H9 (cell line): ENCODE results near the gene SOCS3. TPM values are rescaled to one million over a fixed set of nuclear protein-coding genes. Genes with fewer than 3 reads are reported as not detected.

Experiments
- DNase-seq: peaks from one replicate; pipeline ENCODE4 v3.0.0-alpha.2; 2017
- H2AFZ ChIP-seq: one replicate; pipeline ENCODE4 v1.6.1; 2013; ENCODE audit warnings: mild to moderate bottlenecking, low read length, control low read depth, moderate library complexity
- H2AK5ac ChIP-seq: 2 replicates; pipeline ENCODE4 v1.6.1; 2013; ENCODE audit warnings: low read length, control low read depth, mixed read lengths; ENCODE audit not compliant: insufficient read length
- H2BK120ac ChIP-seq: one replicate; pipeline ENCODE4 v1.6.1; 2013; ENCODE audit warnings: low read depth, mild to moderate bottlenecking, low read length, control low read depth, inconsistent platforms; ENCODE audit not compliant: poor library complexity, severe bottlenecking
- H2BK12ac ChIP-seq: 2 replicates; pipeline ENCODE4 v1.6.1; 2013; ENCODE audit warnings: low read length, control low read depth, mixed read lengths, low read depth; ENCODE audit not compliant: insufficient read length
- H2BK15ac ChIP-seq: 2 replicates; pipeline ENCODE4 v1.6.1; 2013; ENCODE audit warnings: low read depth, low read length, control low read depth
- H2BK20ac ChIP-seq: one replicate; pipeline ENCODE4 v1.6.1; 2013; ENCODE audit warnings: low read depth, mild to moderate bottlenecking, low read length, control low read depth, inconsistent platforms; ENCODE audit not compliant: poor library complexity, severe bottlenecking
- H2BK5ac ChIP-seq: 2 replicates; pipeline ENCODE4 v1.6.1; 2013; ENCODE audit warnings: low read length, control low read depth, mixed read lengths; ENCODE audit not compliant: insufficient read length
- H3K14ac ChIP-seq: 2 replicates; pipeline ENCODE4 v1.6.1; 2013; ENCODE audit warnings: low read length, control low read depth; ENCODE audit not compliant: insufficient read depth
- H3K18ac ChIP-seq: 2 replicates; pipeline ENCODE4 v1.6.1; 2013; ENCODE audit warnings: low read depth, mild to moderate bottlenecking, mixed read lengths, low read length, control low read depth; ENCODE audit not compliant: insufficient read length
- H3K23ac ChIP-seq: 2 replicates; pipeline ENCODE4 v1.6.1; 2013; ENCODE audit warnings: low read length, control low read depth, mixed read lengths, low read depth; ENCODE audit not compliant: insufficient read length
- H3K23me2 ChIP-seq: 2 replicates; pipeline ENCODE4 v1.6.1; 2013; ENCODE audit warnings: low read depth, mild to moderate bottlenecking, mixed read lengths, low read length, control low read depth; ENCODE audit not compliant: insufficient read length, poor library complexity, severe bottlenecking
- H3K27ac ChIP-seq: 2 replicates; pipeline ENCODE4 v1.5.1; 2013; ENCODE audit warnings: low read length, control low read depth, mixed read lengths, low read depth; ENCODE audit not compliant: insufficient read length
- H3K27me3 ChIP-seq: 2 replicates; pipeline ENCODE4 v1.6.1; 2013; ENCODE audit warnings: low read length, control low read depth, inconsistent platforms; ENCODE audit not compliant: insufficient read depth
- H3K4ac ChIP-seq: 2 replicates; pipeline ENCODE4 v1.6.1; 2013; ENCODE audit warnings: low read depth, mild to moderate bottlenecking, control low read depth, inconsistent platforms, low read length, moderate library complexity
- H3K4me1 ChIP-seq: 2 replicates; pipeline ENCODE4 v1.6.1; 2013; ENCODE audit warnings: low read length, control low read depth, inconsistent platforms; ENCODE audit not compliant: insufficient read depth
- H3K4me2 ChIP-seq: 2 replicates; pipeline ENCODE4 v1.6.1; 2013; ENCODE audit warnings: low read length, control low read depth, mixed read lengths; ENCODE audit not compliant: insufficient read length, insufficient read depth
- H3K56ac ChIP-seq: 2 replicates; pipeline ENCODE4 v1.6.1; 2013; ENCODE audit warnings: low read depth, mild to moderate bottlenecking, mixed read lengths, low read length, control low read depth; ENCODE audit not compliant: insufficient read length
- H3K79me1 ChIP-seq: 2 replicates; pipeline ENCODE4 v1.6.1; 2013; ENCODE audit warnings: low read depth, mild to moderate bottlenecking, moderate library complexity, low read length, control low read depth, inconsistent platforms; ENCODE audit not compliant: insufficient read depth, poor library complexity, severe bottlenecking
- H3K79me2 ChIP-seq: 2 replicates; pipeline ENCODE4 v1.6.1; 2013; ENCODE audit warnings: low read length, control low read depth, inconsistent platforms; ENCODE audit not compliant: insufficient read depth
- H3K9ac ChIP-seq: 2 replicates; pipeline ENCODE4 v1.6.1; 2013; ENCODE audit warnings: low read length, control low read depth, mixed read lengths; ENCODE audit not compliant: insufficient read length; ENCODE audit errors: extremely low read depth
- H3K9me3 ChIP-seq: one replicate; pipeline ENCODE4 v1.6.1; 2013; ENCODE audit warnings: low read depth, low read length, inconsistent platforms; ENCODE audit not compliant: control insufficient read depth
- H3T11ph ChIP-seq: one replicate; pipeline ENCODE4 v1.6.1; 2013; ENCODE audit warnings: mild to moderate bottlenecking, low read length, control low read depth, inconsistent platforms
- H4K20me1 ChIP-seq: one replicate; pipeline ENCODE4 v1.6.1; 2013; ENCODE audit not compliant: control insufficient read depth, insufficient read length, insufficient read depth
- H4K5ac ChIP-seq: 2 replicates; pipeline ENCODE4 v1.6.1; 2013; ENCODE audit warnings: low read depth, mild to moderate bottlenecking, mixed read lengths, low read length, control low read depth; ENCODE audit not compliant: insufficient read length
- H4K8ac ChIP-seq: replicated peaks from 2 replicates; pipeline ENCODE4 v1.6.1; 2013; ENCODE audit warnings: low read length, control low read depth, mixed read lengths, low read depth; ENCODE audit not compliant: insufficient read length
- H4K91ac ChIP-seq: 2 replicates; pipeline ENCODE4 v1.6.1; 2013; ENCODE audit warnings: low read depth, mild to moderate bottlenecking, moderate library complexity, mixed read lengths, low read length, control low read depth; ENCODE audit not compliant: insufficient read length
- H3K27ac Mint-ChIP-seq, 3 experiments: 2 replicates in 2 of 3; 3 replicates in 1 of 3; pipeline ENCODE4 v1.8.0; 2020 to 2021; ENCODE audit warnings: mixed read lengths in 3 of 3, mild to moderate bottlenecking in 1 of 3, moderate library complexity in 1 of 3
- H3K27me3 Mint-ChIP-seq: 2 replicates; pipeline ENCODE4 v1.8.0; 2021; ENCODE audit warnings: low read depth, mild to moderate bottlenecking, moderate library complexity, mixed read lengths
- H3K36me3 Mint-ChIP-seq, 3 experiments: 2 replicates in 2 of 3; 3 replicates in 1 of 3; pipeline ENCODE4 v1.8.0; 2020 to 2021; ENCODE audit warnings: low read depth in 3 of 3, mixed read lengths in 3 of 3; ENCODE audit not compliant: insufficient read depth in 1 of 3
- H3K4me1 Mint-ChIP-seq, 2 experiments: 2 replicates each; pipeline ENCODE4 v1.8.0; 2020; ENCODE audit warnings: mixed read lengths in 2 of 2
- H3K4me3 Mint-ChIP-seq, 2 experiments: 2 replicates in 1 of 2; 3 replicates in 1 of 2; pipeline ENCODE4 v1.8.0; 2020 to 2021; ENCODE audit warnings: mild to moderate bottlenecking in 2 of 2, mixed read lengths in 2 of 2, moderate library complexity in 1 of 2
- H3K9me3 Mint-ChIP-seq, 2 experiments: 2 replicates in 1 of 2; 3 replicates in 1 of 2; pipeline ENCODE4 v1.8.0; 2020; ENCODE audit warnings: mild to moderate bottlenecking in 2 of 2, mixed read lengths in 2 of 2, moderate library complexity in 1 of 2
- CTCF ChIP-seq: fragments of 200-600 bp; sonication (generic); conservative IDR thresholded peaks from 3 replicates; pipeline ENCODE4 v1.8.0; 2021; ENCODE audit warnings: antibody characterized with exemption, mild to moderate bottlenecking
- WGBS: extraction: QIAGEN DNeasy Blood & Tissue Kit; methylation state at CpG from one replicate; pipeline ENCODE4 v1.1.7; 2013; ENCODE audit warnings: missing lambda C conversion rate, low lambda C conversion rate, mixed read lengths; ENCODE audit not compliant: insufficient read length; ENCODE audit errors: extremely low coverage; 5-methylcytosine and 5-hydroxymethylcytosine counted together
- total RNA-seq: library from RNA; stranded (reverse); gene quantifications from 2 replicates; pipeline ENCODE4 v1.2.1, GENCODE V29; 2021

SOCS3 gene
- total RNA-seq, 1 experiment from 2014 or later, result 9.5 TPM

- Histone ChIP-seq H2BK120ac (no peak overlapping the region), H3K56ac (no peak overlapping the region), H3K4me2 (no peak overlapping the region), H3K9me3 (no peaks in the 10 kb centered on the region), H2BK12ac (no peak overlapping the region), H3K27ac (no peak overlapping the region), H2AFZ (no peak overlapping the region), H2BK20ac (no peak overlapping the region), H4K91ac (no peak overlapping the region), H4K20me1 (peaks cover 3% of the 10 kb centered on the region), H3K14ac (no peak overlapping the region), H3K27me3 (no peaks in the 10 kb centered on the region), H3K18ac (no peak overlapping the region), H4K5ac (no peak overlapping the region), H3K79me2 (peaks cover 8% of the 10 kb centered on the region; the same call in 1 of the 2 replicates), H3K79me1 (no peaks in the 10 kb centered on the region), H3K4ac (no peak overlapping the region), H3K4me1 (no peaks in the 10 kb centered on the region), H3K9ac (no peak overlapping the region), H2AK5ac (no peak overlapping the region), H4K8ac (no peak overlapping the region), H3T11ph (no peak overlapping the region), H2BK15ac (no peak overlapping the region), H3K23me2 (no peaks in the 10 kb centered on the region), H3K23ac (no peak overlapping the region), H2BK5ac (no peak overlapping the region)
- Mint-ChIP-seq H3K4me3 (no peak overlapping the region), H3K9me3 (no peaks in the 10 kb centered on the region), H3K27ac (peak overlapping the region in 2 of 3 experiments; percentile 5 to 52; a peak in 2 of 7 replicates), H3K27me3 (no peaks in the 10 kb centered on the region), H3K4me1 (peaks cover 0 to 7% of the 10 kb centered on the region in 2 experiments; a peak in 1 of 4 replicates), H3K36me3 (peaks cover 50 to 86% (median 78%) of the 10 kb centered on the region in 3 experiments; a peak in 6 of 7 replicates)
- no peak for TF ChIP-seq CTCF
- no peak for DNase-seq
- no CpG with 5 or more reads among the region's 13 CpGs for WGBS
Measured at GRCh38 chr17:78397681-78398101, 37.8 kb upstream of the SOCS3 start.
